Measurements from ENCODE around the gene PSMA7. TPM values are rescaled to one million over a fixed set of nuclear protein-coding genes. Genes with fewer than 3 reads are reported as not detected.

PSMA7 gene
- total RNA-seq, 2 donors from 2014 or later: 174 to 176 TPM

DNA sequence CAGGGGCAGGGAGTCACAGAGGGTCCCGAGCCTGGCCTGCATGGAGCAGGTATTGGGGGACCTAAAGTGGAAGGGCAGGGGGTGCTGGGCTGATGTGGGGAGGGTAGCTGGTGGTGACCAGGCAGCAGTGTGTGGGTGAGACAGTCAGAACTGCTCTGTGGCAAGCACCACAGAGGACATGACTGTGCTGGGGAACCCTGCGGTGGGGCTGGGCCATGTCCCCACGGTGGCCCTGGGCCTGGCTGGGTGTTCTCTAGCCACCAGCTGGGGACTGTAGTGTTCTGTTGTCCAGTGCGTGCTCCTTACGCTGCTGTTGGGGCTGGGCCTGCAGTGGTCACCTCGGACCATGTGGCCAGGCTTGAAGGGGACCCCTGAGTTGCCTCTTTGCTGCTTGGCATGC, 3.9 kb upstream of the PSMA7 start:
- intact Hi-C loops (cut with DNase I): no loop called here
- DNase-seq: no peak
- TF ChIP-seq, protein P1, sequence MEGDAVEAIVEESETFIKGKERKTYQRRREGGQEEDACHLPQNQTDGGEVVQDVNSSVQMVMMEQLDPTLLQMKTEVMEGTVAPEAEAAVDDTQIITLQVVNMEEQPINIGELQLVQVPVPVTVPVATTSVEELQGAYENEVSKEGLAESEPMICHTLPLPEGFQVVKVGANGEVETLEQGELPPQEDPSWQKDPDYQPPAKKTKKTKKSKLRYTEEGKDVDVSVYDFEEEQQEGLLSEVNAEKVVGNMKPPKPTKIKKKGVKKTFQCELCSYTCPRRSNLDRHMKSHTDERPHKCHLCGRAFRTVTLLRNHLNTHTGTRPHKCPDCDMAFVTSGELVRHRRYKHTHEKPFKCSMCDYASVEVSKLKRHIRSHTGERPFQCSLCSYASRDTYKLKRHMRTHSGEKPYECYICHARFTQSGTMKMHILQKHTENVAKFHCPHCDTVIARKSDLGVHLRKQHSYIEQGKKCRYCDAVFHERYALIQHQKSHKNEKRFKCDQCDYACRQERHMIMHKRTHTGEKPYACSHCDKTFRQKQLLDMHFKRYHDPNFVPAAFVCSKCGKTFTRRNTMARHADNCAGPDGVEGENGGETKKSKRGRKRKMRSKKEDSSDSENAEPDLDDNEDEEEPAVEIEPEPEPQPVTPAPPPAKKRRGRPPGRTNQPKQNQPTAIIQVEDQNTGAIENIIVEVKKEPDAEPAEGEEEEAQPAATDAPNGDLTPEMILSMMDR (IDR thresholded peaks at IDR 0.05): no peak
- TF ChIP-seq POLR2A (IDR thresholded peaks at IDR 0.05): no peak
- no peak for ATAC-seq
- Histone ChIP-seq H3K9me3 (no peaks in the 10 kb centered on the region), H3K4me1 (peaks cover 13% of the 10 kb centered on the region), H3K36me3 (replicated peaks in 1 of 2; ENCODE audit: insufficient read depth in 1 of 2, low read depth in 2 of 2) (no peaks in the 10 kb centered on the region), H3K27ac (no peak overlapping the region), H3K4me3 (no peak overlapping the region), H3K27me3 (no peaks in the 10 kb centered on the region)
- 90 to 91% methylated on average over 1 to 6 of the region's 6 CpGs for WGBS, 2 donors

DNA sequence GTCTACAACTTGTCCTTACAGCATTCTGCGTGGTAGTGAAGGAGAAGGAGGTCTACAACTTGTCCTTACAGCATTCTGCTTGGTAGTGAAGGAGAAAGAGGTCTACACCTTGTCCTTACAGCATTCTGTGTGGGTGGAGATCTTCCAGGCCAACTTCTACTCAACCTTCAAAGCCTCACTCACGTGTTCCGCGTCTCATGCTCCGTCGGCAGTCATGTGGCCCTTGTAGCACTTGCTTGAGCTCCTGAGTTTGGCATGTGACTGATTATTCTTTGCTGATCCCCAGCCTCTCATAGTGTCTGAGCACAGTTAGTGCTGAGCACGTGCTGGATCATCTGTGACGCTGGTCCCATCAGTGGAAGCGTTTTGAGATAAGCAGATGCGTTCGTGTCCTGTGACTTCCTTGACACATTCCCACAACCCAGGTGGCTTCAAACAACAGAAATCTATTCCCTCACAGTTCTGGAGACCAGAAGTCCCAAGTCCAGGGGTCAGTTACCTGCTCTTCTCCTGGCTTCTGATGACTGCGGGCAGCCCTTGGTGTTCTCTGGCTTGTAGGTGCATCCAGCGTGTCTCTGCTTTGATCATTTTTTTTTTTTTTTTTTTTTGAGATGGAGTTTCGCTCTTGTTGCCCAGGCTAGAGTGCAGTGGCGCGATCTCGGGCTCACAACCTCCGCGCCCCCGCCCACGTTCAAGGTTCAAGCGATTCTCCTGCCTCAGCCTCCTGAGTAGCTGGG, 3.0 kb upstream of the PSMA7 start:
- WGBS, 2 donors: 90 to 93% methylated on average over 13 to 15 of the region's 22 CpGs
- H3K4me1 ChIP-seq: peaks cover 22% of the 10 kb centered on the region
- TF ChIP-seq, protein P1 (IDR thresholded peaks at IDR 0.05): no peak
- TF ChIP-seq POLR2A (IDR thresholded peaks at IDR 0.05): no peak
- H3K9me3 ChIP-seq: no peaks in the 10 kb centered on the region
- no peaks in the 10 kb centered on the region for H3K27me3 ChIP-seq
- H3K4me3 ChIP-seq: no peak overlapping the region
- no peak overlapping the region for H3K27ac ChIP-seq
- ATAC-seq (no peak), DNase-seq (no peak)
- H3K36me3 ChIP-seq (replicated peaks in 1 of 2; ENCODE audit: insufficient read depth in 1 of 2, low read depth in 2 of 2): no peaks in the 10 kb centered on the region
- intact Hi-C loops (cut with DNase I): no loop called here

DNA sequence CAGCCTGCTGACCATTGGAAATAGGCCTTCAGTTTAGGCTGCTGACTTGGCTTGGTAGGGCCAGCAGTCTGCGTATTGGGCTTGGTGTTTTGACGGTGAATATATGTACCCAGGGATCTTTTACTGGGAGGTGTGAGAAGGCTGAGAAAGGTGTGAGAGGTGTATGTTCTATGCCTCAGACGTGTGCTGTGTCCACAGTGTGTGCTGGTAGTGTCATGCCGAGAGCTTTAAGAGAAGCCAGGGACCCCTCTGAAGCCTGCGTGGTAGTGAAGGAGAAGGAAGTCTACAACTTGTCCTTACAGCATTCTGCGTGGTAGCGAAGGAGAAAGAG, 2.5 kb upstream of the PSMA7 start:
- Histone ChIP-seq H3K27me3 (no peaks in the 10 kb centered on the region), H3K4me3 (no peak overlapping the region), H3K4me1 (peaks cover 28% of the 10 kb centered on the region), H3K36me3 (replicated peaks in 1 of 2; ENCODE audit: insufficient read depth in 1 of 2, low read depth in 2 of 2) (no peaks in the 10 kb centered on the region), H3K9me3 (no peaks in the 10 kb centered on the region), H3K27ac (no peak overlapping the region)
- 90 to 92% methylated on average over 7 of the region's 7 CpGs for WGBS, 2 donors
- intact Hi-C loops (cut with DNase I): no loop called here
- DNase-seq (no peak), ATAC-seq (no peak)
- TF ChIP-seq POLR2A (IDR thresholded peaks at IDR 0.05): no peak
- TF ChIP-seq, protein P1 (IDR thresholded peaks at IDR 0.05): no peak

DNA sequence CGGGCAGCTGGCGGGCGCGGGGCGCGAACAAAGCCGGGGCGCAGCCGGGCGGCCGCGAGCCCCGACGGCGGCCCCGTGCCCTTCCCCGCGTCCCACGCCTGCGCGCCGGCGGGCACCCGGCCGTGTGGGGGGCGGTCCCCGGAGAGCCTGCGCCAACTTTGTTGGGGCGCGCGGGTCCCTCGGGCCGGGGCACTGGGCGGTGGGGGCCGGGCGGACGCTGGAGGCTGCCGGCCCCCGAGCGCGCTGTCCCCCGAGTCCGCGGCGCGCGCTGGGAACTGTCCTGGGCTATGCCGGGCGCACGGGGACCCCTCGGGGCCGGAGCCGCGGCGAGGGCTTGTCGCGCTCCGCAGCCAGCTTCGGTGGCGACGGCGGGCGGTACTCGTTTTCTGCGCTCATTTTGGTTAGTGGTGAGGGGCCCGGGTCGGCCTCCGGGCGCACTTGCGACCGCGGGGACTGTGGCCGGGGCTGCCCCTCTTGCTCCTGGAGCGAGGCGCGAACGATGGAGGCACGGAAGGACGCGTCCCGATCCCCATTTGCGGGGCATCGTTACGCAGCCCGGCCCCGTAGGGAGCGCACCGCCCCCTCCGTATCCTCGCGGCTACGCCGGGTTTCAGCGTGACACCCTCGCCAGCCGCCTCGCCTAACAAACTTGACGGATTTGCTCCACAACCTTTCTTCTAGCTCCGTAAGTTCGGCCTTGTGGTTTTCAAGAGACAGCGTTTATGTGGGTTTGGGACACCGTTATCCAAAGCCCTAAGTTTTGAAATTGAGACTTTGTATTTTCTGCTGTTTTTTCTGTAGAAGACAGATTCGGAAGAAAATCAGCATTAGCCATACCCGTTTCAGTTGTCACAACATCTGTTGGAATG, 997 bp upstream of the PSMA7 start:
- intact Hi-C loops (cut with DNase I): no loop called here
- TF ChIP-seq, protein P1 (IDR thresholded peaks at IDR 0.05): peak in 1 of 7 experiments; percentile 15
- TF ChIP-seq POLR2A (IDR thresholded peaks at IDR 0.05): peak in 2 of 3 donors; percentile 18 to 33
- H3K36me3 ChIP-seq (replicated peaks in 1 of 2; ENCODE audit: insufficient read depth in 1 of 2, low read depth in 2 of 2): peaks cover 2 to 7% of the 10 kb centered on the region in 2 donors
- ATAC-seq (peak; percentile 24), DNase-seq (peak; percentile 46 to 66 (median 60))
- peaks cover 34% of the 10 kb centered on the region for H3K4me1 ChIP-seq
- WGBS, 2 donors: 1% methylated on average over 8 to 90 of the region's 104 CpGs
- peak overlapping the region; percentile 92 to 98 (median 92) for H3K27ac ChIP-seq
- H3K27me3 ChIP-seq: no peaks in the 10 kb centered on the region
- H3K4me3 ChIP-seq: peak overlapping the region in 1 of 2 donors; percentile 35
- H3K9me3 ChIP-seq: no peaks in the 10 kb centered on the region

Data from body of pancreas (tissue), 4 donors.